Osteoblast (primary cell): ENCODE measurements around the gene CARD9. TPM values are rescaled to one million over a fixed set of nuclear protein-coding genes. Genes with fewer than 3 reads are reported as not detected.

Source experiments
- DNase-seq: peaks from one replicate; pipeline ENCODE4 v3.0.0; 2011; ENCODE audit warnings: low spot score, mixed read lengths; ENCODE audit not compliant: insufficient read length; ENCODE audit errors: missing footprints
- H2AFZ ChIP-seq: 2 replicates; pipeline ENCODE4 v1.6.0; 2011; ENCODE audit warnings: mild to moderate bottlenecking, low read length
- H3K27ac ChIP-seq: 2 replicates; pipeline ENCODE4 v1.5.1; 2011; ENCODE audit warnings: mild to moderate bottlenecking, low read depth, low read length, moderate library complexity
- H3K27me3 ChIP-seq: 2 replicates; pipeline ENCODE4 v1.6.0; 2012; ENCODE audit warnings: mild to moderate bottlenecking, control low read depth, inconsistent platforms, low read length, moderate library complexity; ENCODE audit not compliant: insufficient read depth
- H3K36me3 ChIP-seq: 2 replicates; pipeline ENCODE4 v1.5.1; 2011; ENCODE audit warnings: mild to moderate bottlenecking, low read length, control low read depth, moderate library complexity; ENCODE audit not compliant: insufficient read depth
- H3K4me1 ChIP-seq: 2 replicates; pipeline ENCODE4 v1.5.1; 2011; ENCODE audit warnings: mild to moderate bottlenecking, low read length, control low read depth, moderate library complexity; ENCODE audit not compliant: insufficient read depth
- H3K4me2 ChIP-seq: 2 replicates; pipeline ENCODE4 v1.6.0; 2011; ENCODE audit warnings: mild to moderate bottlenecking, low read length; ENCODE audit not compliant: insufficient read depth
- H3K4me3 ChIP-seq: fragments of 200-600 bp; sonication (generic); 3 replicates; pipeline ENCODE4 v1.5.1; 2012; ENCODE audit warnings: mild to moderate bottlenecking, low read length, inconsistent platforms; ENCODE audit not compliant: insufficient read depth
- H3K79me2 ChIP-seq: 2 replicates; pipeline ENCODE4 v1.6.0; 2012; ENCODE audit warnings: mild to moderate bottlenecking, low read length, control low read depth, inconsistent platforms; ENCODE audit not compliant: insufficient read depth
- H3K9me3 ChIP-seq: 2 replicates; pipeline ENCODE4 v1.5.1; 2011; ENCODE audit warnings: low read depth, low read length, control low read depth
- H4K20me1 ChIP-seq: 2 replicates; pipeline ENCODE4 v1.6.0; 2012; ENCODE audit warnings: mild to moderate bottlenecking, low read length, control low read depth; ENCODE audit not compliant: insufficient read depth
- total RNA-seq: library from RNA; depleted of rRNA; stranded (reverse); fragments of >200 nt; gene quantifications from 2 replicates; pipeline ENCODE4 v1.2.3, GENCODE V29; 2012
- TF ChIP-seq, protein P1 (sequence below): IDR thresholded peaks from 2 replicates; pipeline ENCODE4 v1.5.1; 2011; ENCODE audit warnings: mild to moderate bottlenecking, low read depth, low read length, moderate library complexity; ENCODE audit errors: extremely low read depth

The CARD9 gene
- total RNA-seq, 1 donor: 5.1 TPM

DNA sequence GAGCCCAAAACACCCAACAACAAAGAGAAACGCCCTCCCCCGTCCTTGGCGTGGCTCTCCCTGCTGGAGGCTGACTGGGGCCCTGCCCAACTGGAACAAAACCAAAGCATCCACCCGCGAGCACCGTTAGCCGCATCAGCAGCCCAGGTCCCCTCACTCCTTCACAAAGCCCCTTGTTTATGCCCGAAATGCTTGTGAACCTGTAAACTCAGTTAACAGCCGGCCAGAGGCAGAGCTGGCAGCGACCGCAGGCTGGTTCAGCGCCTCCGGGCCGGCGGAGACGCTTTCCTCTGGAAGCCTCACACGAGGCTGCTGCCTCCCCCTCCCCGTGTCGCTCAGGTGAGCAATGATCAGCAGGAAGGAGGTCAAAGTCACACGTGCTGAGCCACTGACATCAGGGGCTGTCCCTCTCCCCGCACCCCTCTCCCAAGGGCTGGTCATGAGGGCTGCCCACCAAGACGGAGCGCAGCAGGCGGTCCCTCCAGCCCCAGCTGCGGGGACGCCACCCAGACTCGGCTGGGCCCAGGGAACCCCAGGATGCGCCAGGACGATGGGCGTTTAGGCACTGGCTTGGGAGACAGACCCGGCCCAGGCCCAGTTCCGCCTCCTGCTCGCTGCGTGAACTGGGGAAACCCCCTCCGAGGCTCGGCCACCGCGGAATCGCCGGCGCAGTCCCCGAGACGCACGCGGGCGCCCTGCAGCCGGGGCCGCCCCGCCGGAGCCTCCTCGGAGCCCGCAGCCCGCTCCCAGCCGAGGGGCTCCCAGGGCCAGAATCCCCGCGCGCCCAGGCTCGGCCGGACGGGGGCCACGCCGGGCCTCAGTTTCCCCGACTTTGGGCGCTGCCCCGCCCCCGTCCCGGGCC, 25.9 kb upstream of the CARD9 start:
- no peaks in the 10 kb centered on the region for H3K27me3 ChIP-seq
- TF ChIP-seq, protein P1, sequence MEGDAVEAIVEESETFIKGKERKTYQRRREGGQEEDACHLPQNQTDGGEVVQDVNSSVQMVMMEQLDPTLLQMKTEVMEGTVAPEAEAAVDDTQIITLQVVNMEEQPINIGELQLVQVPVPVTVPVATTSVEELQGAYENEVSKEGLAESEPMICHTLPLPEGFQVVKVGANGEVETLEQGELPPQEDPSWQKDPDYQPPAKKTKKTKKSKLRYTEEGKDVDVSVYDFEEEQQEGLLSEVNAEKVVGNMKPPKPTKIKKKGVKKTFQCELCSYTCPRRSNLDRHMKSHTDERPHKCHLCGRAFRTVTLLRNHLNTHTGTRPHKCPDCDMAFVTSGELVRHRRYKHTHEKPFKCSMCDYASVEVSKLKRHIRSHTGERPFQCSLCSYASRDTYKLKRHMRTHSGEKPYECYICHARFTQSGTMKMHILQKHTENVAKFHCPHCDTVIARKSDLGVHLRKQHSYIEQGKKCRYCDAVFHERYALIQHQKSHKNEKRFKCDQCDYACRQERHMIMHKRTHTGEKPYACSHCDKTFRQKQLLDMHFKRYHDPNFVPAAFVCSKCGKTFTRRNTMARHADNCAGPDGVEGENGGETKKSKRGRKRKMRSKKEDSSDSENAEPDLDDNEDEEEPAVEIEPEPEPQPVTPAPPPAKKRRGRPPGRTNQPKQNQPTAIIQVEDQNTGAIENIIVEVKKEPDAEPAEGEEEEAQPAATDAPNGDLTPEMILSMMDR: no peak
- peak; percentile 92 for DNase-seq

DNA sequence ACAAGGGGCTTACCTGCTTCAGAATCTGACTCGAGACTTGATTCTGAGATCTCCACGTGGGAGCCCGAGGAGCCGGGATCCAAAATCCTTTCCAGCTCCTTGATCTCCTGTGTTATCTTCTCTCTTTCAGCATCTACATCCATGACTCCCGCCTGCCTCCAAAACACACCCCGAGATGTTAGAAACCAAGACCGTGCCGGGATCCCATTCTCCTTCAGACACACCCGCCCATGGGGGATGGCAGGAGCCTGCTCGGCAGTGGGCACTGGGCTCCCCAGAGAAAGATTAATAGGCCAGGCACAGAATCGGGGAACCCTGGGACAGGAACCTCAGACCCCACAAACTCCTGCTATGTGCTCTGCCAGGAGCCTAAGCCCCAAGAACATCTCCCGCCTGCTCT, 24.8 kb upstream of the CARD9 start:
- no peak for DNase-seq
- Histone ChIP-seq H3K4me3 (no peak overlapping the region), H3K4me1 (peaks cover 14% of the 10 kb centered on the region), H3K79me2 (peaks cover 33% of the 10 kb centered on the region), H3K9me3 (no peaks in the 10 kb centered on the region), H3K36me3 (peaks cover 56% of the 10 kb centered on the region), H3K27me3 (no peaks in the 10 kb centered on the region), H3K4me2 (peak overlapping the region; percentile 93), H4K20me1 (peaks cover 21% of the 10 kb centered on the region), H3K27ac (peak overlapping the region; percentile 28), H2AFZ (no peak overlapping the region)
- TF ChIP-seq, protein P1: no peak

More for the DNA sequence above, 25.9 kb upstream of the CARD9 start:
- Histone ChIP-seq H3K79me2 (peaks cover 33% of the 10 kb centered on the region), H3K4me3 (peak overlapping the region; percentile 91), H4K20me1 (peaks cover 21% of the 10 kb centered on the region), H3K4me1 (peaks cover 14% of the 10 kb centered on the region), H3K27ac (peak overlapping the region; percentile 33), H3K9me3 (no peaks in the 10 kb centered on the region), H2AFZ (peak overlapping the region; percentile 62), H3K36me3 (peaks cover 60% of the 10 kb centered on the region), H3K4me2 (peak overlapping the region; percentile 93)

DNA sequence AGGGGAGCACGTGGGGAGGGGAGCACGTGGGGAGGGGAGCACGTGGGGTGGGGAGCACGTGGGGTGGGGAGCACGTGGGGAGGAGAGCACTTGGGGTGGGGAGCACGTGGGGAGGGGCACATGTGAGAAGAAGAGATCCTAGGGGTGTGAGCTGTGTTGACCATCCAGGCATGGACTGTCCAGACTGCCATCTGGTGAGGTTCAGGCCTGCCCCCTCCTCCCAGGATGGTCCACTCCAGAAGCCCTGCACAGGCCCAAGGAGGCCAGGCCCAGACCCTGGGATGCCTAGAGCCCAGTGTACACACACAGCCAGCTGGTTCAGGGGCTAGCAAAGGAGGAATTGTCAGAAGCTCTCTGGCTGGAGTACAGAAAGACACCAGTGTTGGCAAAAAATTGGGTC, 24.2 kb upstream of the CARD9 start:
- Histone ChIP-seq H4K20me1 (peaks cover 21% of the 10 kb centered on the region), H3K4me3 (no peak overlapping the region), H3K27ac (no peak overlapping the region), H3K4me2 (no peak overlapping the region), H3K27me3 (no peaks in the 10 kb centered on the region), H3K79me2 (peaks cover 33% of the 10 kb centered on the region), H2AFZ (no peak overlapping the region), H3K4me1 (peaks cover 14% of the 10 kb centered on the region), H3K36me3 (peaks cover 59% of the 10 kb centered on the region), H3K9me3 (no peaks in the 10 kb centered on the region)
- TF ChIP-seq, protein P1: no peak
- DNase-seq: no peak

DNA sequence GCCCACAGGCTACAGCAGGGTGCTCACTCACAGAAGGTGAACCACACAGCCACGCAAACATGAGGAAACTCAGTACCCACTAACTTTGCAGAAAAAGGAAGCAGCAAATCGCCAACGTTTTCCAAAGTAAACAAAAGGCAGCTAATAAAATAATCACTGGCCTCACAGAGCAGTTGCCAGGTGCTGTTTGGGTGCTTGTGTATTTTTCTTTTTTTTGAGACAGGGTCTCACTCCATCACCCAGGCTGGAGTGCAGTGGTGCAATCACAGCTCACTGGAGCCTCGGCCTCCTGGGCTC, 22.7 kb upstream of the CARD9 start:
- Histone ChIP-seq H3K27ac (no peak overlapping the region), H3K4me3 (no peak overlapping the region), H2AFZ (no peak overlapping the region), H3K9me3 (no peaks in the 10 kb centered on the region), H3K4me1 (peaks cover 14% of the 10 kb centered on the region), H3K4me2 (no peak overlapping the region), H4K20me1 (peaks cover 21% of the 10 kb centered on the region), H3K79me2 (peaks cover 33% of the 10 kb centered on the region), H3K27me3 (no peaks in the 10 kb centered on the region), H3K36me3 (peaks cover 59% of the 10 kb centered on the region)
- no peak for DNase-seq
- TF ChIP-seq, protein P1: no peak
